Measurements from ENCODE around the gene HBA1.
"Not testable (repeated sequence)": the region's sequence is repeated elsewhere in the genome, so short reads cannot be mapped to it uniquely, and the experiment has no call there.

HBA1 gene

DNA sequence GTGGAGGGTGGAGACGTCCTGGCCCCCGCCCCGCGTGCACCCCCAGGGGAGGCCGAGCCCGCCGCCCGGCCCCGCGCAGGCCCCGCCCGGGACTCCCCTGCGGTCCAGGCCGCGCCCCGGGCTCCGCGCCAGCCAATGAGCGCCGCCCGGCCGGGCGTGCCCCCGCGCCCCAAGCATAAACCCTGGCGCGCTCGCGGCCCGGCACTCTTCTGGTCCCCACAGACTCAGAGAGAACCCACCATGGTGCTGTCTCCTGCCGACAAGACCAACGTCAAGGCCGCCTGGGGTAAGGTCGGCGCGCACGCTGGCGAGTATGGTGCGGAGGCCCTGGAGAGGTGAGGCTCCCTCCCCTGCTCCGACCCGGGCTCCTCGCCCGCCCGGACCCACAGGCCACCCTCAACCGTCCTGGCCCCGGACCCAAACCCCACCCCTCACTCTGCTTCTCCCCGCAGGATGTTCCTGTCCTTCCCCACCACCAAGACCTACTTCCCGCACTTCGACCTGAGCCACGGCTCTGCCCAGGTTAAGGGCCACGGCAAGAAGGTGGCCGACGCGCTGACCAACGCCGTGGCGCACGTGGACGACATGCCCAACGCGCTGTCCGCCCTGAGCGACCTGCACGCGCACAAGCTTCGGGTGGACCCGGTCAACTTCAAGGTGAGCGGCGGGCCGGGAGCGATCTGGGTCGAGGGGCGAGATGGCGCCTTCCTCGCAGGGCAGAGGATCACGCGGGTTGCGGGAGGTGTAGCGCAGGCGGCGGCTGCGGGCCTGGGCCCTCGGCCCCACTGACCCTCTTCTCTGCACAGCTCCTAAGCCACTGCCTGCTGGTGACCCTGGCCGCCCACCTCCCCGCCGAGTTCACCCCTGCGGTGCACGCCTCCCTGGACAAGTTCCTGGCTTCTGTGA, at the start of gene HBA1:
Gene HBA1 (plus strand): TSS at position 204 of the 906 bp plus-strand sequence. CDS start 37 bp downstream, at position 241.
- DNase-seq (ENCODE audit: low read depth), result not testable (repeated sequence)

DNA sequence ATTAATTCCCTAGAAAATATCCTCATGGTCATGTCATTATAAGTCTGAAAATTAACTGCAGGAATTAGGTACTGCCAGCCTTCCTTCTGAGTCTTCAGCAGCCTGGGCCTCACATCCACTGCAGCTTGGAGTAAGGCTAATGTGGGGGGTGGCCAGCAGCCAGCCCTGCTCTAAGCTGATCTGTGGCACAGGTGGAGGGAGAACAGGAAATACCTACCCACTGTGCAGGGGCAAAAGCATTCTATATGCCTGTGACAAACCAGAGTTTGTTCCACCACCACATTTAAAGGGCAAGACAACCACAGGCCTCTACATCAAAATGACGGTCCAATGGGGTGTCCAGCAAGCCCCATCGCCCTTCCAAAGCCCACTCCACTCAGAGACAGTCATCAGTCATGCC, 47.4 kb upstream of the HBA1 start:
- no peak for DNase-seq (ENCODE audit: low read depth)

DNA sequence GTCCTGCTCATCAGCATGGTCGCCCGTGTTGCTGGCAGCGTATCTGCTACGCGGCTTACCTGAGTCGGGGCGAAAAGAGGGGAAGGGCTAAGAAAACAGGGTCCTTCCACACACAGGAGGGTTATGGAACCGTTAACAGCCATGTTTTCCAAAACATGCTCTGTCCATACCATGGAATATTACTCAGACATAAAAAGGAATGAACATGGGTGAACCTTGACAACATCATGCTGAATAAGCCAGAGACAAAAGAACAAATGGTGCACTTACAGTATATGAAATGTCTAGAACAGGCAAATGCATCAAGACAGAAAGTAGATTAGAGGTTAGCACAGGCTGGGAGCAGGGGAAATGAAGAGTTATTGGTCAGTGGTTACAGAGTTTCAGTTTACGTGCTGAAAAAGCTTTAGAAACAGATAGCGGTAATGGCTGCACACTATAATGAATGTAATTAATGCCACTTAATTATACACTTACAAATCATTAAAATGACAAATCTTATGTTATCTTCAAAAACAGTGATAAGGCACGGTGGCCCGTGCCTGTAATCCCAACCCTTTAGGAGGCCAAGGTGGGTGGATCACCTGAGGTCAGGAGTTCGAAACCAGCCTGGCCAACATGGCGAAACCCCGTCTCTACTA, 45.8 kb upstream of the HBA1 start:
- no peak for DNase-seq (ENCODE audit: low read depth)

DNA sequence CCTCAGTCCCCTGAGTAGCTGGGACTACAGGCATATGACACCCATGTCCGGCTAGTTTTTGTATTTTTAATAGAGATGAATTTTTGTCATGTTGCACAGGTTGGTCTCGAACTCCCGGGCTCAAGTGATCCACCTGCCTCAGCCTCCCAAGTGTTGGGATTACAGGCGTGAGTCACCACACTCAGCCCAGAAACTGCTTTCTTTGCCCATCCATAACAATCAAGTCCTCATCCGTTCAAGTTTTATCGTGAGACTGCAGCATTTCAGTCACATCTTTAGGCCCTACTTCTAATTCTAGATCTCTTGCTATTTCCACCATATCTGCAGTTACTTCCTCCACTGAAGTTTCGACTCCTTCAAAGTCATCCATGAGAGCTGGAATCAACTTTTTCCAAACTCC, 44.4 kb upstream of the HBA1 start:
- no peak for DNase-seq (ENCODE audit: low read depth)

DNA sequence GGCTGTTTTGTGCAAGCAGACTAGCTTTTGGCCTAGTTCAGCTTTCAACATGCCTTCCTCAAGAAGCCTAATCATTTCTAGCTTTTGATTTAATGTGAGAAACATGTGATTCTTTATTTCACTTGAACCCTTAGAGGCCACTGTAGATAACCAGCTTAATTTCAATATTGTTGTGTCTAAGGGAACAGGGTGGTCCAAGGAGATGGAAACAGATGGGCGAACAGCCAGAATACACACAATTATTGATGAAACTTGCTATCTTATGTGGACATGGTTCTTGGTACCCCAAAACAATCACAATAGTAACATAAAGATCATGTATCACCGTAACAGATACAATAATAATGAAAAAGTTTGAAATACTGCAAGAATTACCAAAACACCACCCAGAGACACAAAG, 42.8 kb upstream of the HBA1 start:
- DNase-seq (ENCODE audit: low read depth), result no peak

DNA sequence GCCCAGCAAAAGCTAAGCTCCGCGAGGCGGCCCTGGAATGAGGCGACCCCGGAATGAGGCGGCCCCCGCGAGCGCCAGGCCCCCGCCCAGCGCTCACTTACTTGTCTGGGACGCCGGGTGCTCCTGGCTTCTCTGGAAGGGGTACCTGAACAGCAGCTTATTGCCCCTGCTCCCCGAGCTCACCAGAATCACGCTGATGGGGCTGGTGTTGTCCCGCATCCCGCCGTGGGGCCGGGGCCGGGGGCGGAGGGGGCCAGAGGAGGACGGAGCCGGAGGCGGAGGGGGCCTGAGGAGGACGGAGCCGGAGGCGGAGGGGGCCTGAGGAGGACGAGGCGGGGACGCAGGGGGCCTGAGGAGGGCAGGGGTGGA, 38.4 kb upstream of the HBA1 start:
- no peak for DNase-seq (ENCODE audit: low read depth)

DNA sequence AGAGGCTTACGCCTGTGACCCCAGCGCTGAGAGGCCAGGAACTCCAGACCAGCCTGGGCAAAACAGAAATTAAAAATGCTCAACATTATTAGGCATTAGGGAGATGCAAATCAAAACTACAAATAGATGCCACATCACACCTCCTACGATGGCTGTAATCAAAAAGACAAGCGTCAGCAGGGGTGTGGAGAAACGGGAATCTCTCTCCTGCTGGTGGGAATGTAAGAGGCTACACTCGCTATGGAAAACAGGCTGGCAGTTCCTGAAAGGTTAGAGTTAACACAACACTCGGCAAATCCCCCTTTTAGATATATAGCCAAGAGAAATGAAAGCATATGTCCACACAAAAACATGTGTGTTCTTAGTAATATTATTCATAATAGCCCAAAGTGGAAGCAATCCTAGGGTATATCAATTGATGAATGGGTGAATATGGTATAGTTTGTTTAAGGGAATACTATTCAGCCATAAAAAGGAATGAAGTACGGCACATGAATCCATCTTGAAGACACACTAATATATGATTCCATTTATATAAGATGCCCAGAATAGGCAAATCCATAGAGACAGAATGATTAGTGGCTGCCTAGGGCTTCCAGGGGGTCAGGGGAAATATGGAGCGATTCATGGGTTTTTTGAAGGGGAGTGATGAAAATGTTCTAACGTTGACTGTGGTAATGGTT, 36.2 kb upstream of the HBA1 start:
- DNase-seq (ENCODE audit: low read depth), result no peak

DNA sequence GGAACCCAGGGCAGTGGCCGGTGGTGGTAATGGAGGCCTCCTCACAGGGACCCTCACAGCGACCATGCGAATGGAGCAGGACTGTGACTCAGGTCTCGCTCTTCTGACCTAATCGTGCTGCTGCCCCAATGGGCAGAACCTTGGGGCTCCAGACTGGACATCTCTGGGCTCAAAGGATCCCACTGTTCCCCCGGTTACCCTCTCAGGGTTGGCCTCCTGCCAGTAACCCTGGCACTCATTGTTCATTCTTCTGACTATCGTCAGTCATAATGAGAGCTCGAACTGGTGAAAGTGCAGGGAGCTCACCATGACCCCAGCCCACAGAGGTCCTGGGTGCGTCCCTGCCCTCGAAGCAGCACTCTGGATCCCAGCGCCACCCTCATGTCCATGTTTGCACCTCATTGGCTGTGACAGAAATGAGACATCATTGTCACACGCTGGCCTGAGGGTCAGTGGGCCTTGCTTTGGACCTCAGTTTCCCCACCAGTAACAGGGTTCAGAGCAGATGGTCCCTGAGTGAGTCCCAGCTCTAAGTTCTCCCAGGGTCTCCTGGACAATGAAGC, 34.0 kb upstream of the HBA1 start:
- no peak for DNase-seq (ENCODE audit: low read depth)

DNA sequence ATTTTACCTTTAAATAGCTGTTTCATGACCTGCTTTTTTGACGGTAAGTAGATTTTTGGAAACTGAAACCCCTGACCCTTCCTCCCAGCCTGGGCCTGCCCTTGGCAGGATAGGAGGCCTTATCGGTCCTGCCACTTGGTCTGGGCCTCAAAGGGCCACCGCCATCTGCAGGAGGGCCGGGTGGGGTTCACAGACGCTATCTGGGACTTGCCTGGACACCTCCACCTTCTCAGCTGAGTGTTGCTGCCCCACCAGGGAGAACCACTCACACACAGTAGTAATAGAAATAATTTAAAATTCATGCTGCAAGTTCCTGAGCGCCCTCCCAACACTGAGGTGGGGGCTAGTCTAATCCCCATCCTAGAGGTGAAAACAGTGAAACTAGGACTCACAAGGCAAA, 33.4 kb upstream of the HBA1 start:
- no peak for DNase-seq (ENCODE audit: low read depth)

DNA sequence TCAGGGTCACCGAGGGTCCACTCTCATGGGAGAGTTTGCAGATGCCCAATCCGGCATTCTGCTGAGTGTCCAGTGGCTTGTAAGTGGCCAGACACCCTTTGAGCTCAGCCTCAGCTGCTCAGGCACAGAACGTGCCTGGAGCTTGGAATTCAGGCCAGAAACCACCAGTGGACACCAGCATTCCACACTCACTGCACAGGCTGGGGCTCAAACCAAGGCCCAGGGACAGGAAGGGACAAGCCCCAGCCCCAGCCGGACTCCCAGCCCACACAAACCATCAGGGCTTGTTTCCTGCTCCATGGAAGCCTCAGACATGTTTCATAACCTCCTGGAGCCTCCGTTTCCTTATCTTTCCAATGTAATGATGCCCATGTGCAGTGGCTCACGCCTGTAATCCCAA, 33.0 kb upstream of the HBA1 start:
- no peak for DNase-seq (ENCODE audit: low read depth)

DNA sequence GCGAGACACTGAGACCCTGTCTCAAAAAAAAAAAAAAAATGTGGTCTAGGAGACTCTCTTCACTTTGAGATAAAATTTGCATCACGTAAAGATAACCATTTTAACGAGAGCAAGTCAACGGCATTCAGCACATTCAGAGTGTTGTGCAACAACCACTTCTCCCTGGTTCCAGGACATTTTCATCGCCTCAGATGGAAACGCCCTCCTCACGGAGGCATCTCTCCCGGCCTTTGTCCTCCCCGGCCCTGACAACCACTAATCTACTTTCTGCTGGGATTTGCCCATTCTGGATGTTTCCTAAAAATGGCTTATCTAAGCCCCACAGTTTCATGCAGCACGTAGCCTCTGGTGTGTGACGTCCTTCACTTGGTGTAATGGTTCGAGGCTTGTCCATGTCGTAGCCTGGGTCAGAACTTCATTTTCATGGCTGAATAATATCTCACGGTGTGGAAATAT, 31.7 kb upstream of the HBA1 start:
- no peak for DNase-seq (ENCODE audit: low read depth)

DNA sequence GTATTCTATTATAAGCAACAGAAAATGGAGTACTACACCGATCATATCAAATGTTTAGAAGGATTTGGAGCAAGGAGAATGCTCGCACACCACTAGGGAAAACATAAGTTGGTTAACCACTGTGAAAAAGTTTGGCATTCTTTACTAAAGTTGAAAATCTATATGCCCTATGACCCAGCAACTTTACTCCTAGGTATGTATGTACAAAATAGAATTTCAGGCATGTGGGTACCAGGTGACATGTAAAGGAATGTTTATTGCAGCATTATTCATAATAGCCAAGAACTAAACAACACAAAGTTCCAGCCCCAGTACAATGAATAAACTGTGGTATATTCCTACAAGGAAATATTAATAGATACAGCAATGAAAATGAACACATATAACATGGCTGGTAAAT, 29.8 kb upstream of the HBA1 start:
- no peak for DNase-seq (ENCODE audit: low read depth)

DNA sequence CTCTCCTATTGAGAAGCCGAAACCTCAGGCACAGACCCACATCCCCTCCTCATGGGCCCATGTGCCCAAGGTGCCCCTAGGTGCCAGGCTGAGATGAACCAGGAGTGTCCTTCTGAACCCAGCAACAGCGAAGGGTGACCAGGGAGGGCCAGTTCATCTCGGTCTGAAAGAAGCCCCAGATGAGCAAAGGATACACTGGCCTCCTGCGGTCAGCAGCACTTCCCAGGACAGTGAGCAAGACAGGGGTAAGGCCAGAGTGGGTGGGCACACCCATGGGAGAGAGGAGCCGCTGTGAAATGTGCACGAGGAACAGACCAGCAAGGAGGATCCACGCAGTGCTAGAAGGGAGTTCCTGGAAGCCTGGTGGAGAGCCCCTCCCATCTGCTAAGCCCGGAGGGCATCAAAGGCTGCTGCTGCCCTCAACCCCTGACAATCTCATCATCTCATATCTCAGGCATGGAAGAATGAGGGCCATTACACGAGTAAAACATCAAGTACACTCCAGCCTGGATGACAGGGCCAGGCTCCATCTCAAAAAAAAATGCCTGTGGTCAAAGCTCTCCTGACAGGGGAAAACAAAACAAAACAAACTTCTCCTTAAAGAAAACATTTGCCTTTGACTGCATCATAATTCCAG, 27.3 kb upstream of the HBA1 start:
- no peak for DNase-seq (ENCODE audit: low read depth)

DNA sequence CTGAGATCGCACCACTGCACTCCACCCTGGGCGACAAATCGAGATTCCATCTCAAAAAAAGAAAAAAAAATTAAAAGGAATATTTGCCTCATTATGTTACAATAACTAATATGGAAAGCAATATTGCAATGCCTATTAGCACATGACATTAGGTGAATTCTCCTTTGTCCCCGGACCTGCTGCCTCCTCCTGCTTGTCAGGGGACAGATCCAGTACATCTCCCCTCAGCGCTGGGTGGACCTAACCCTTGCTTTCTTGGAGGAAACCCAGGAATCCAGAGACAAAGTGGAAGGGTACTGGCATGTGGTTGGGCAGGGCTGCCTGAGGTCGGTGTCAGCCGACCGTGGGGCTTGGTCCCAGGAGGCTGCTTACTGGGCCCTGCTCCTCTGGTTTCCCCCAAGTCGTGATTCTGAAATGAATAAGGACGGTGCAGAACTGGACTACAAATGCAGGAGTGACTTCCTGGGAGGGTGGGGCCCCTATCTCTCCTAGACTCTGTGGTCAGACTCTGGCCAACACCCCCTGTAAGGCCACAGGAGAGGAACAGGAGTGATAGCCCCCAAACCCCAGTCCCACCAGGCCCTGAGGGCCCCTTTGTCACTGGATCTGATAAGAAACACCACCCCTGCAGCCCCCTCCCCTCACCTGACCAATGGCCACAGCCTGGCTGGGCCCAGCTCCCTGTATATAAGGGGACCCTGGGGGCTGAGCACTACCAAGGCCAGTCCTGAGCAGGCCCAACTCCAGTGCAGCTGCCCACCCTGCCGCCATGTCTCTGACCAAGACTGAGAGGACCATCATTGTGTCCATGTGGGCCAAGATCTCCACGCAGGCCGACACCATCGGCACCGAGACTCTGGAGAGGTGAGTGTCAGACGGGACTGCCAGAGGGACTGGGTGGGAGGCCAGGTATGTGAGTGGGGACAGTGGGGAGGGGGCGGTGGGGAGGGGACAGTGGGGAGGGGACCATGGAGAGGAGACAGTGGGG, 24.0 kb upstream of the HBA1 start, which contains the start of gene HBZ:
Gene HBZ (plus strand): TSS at position 504 of the 988 bp plus-strand sequence. CDS start 266 bp downstream, at position 770.
- no peak for DNase-seq (ENCODE audit: low read depth)

DNA sequence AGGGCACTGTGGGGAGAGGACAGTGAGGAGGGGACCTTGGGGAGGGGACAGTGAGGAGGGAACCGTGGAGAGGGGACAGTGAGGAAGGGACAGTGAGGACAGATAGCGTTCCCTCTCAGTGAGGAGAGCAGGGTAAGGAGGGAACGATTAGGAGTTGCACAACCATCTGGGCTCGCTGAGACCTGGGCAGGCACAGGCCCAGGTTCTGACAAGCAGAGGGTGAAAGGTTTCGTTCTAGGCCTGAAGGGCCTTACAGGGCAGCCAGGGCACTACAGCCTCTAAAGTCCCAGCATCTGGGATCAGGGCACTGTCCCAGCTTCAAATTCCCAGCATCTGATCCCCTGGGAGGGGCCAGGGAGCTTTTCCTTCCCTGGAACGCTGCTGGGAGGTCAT, 23.4 kb upstream of the HBA1 start:
- DNase-seq (ENCODE audit: low read depth), result not testable (repeated sequence)

DNA sequence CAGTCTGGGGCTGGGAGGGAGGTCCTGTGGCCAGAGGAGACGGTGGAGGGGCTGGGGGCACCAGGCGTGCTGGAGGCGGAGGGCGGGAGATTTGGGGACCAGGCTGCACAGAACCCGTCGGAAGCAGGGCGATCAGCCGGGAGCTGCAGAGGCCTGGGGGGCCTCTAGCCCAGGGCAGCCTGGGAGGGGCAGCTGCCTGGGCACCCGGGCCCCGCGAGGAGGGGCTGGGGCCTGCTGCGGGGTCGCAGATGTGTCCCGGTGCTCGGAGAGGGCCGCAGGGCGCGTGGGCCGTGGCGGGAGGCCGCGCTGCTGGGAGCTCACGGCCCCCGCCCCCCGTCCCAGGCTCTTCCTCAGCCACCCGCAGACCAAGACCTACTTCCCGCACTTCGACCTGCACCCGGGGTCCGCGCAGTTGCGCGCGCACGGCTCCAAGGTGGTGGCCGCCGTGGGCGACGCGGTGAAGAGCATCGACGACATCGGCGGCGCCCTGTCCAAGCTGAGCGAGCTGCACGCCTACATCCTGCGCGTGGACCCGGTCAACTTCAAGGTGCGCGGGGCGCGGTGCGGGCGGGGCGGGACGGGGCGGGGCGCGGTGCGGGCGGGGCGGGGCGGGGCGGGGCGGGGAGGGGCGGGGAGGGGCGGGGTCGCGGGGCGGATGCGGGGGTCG, 22.8 kb upstream of the HBA1 start:
- not testable (repeated sequence) for DNase-seq (ENCODE audit: low read depth)

DNA sequence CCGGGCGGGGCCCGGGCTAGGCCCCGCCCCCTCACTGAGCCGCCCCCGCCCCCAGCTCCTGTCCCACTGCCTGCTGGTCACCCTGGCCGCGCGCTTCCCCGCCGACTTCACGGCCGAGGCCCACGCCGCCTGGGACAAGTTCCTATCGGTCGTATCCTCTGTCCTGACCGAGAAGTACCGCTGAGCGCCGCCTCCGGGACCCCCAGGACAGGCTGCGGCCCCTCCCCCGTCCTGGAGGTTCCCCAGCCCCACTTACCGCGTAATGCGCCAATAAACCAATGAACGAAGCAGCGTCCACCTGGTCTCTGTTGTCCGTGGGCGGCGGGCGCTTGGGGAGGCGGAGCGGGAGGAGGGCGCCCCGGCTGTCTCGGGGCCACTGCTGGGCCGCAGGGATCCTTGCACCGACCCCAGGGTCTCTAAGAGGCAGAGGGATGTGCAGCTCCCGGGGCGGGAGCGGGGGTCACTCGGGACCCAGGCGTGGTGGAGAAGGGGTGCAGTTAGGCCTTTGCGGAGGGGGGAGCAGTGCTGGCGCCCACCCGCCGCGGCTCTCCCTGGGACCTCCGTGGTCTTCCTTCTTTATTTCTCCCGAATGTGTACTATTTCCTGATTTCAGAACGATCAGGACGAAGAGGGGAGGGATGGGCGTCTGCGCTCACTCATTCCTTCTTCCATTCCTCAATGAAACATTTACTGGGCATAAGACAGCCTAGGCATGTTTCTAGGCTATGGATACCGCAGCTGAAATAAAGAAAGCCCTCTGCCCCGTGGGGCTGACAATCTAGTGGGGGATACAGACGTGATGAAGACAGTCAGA, 22.1 kb upstream of the HBA1 start:
- DNase-seq (ENCODE audit: low read depth), result no peak

DNA sequence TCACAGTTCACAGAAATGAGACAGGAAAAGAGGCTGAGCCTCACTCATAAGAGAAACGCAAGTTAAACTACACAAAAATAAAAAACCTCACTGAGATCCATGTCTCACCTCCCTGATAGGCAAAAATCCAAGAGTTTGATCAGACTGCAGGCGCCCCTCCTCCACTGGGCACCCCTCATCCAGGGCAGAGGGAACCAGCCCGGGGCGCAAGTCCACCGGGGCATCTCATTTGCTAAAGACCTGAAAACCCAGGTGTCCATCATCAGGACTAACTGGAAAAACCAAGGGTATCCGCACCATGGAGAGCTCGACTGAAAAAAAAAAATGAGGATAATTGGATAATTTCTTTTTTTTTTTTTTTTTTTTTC, 21.5 kb upstream of the HBA1 start:
- no peak for DNase-seq (ENCODE audit: low read depth)

DNA sequence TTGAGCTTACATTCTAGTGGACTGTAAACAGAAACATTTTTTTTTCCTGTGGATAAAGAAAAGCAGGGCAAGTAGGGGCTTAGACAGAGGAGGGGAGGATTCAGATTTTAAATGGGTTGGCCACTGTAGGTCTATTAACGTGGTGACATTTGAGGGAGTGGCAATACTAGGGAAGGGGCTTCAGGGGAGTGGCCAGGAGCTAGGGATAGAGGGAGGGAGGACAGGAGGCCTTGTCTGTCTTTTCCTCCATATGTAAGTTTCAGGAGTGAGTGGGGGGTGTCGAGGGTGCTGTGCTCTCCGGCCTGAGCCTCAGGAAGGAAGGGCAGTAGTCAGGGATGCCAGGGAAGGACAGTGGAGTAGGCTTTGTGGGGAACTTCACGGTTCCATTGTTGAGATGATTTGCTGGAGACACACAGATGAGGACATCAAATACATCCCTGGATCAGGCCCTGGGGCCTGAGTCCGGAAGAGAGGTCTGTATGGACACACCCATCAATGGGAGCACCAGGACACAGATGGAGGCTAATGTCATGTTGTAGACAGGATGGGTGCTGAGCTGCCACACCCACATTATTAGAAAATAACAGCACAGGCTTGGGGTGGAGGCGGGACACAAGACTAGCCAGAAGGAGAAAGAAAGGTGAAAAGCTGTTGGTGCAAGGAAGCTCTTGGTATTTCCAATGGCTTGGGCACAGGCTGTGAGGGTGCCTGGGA, 17.2 kb upstream of the HBA1 start:
- DNase-seq (ENCODE audit: low read depth), result no peak

Measured in GM04504 (cell line).